Measurements from ENCODE around the gene DNAH12. TPM values are rescaled to one million over a fixed set of nuclear protein-coding genes. Genes with fewer than 3 reads are reported as not detected.
A peak's percentile ranks its signal among the peaks of the same experiment; 100 is the strongest.
"Not testable (repeated sequence)": the region's sequence is repeated elsewhere in the genome, so short reads cannot be mapped to it uniquely, and the experiment has no call there.

DNAH12 gene
- polyA plus RNA-seq, 3 donors: 0.88 to 2.0 (median 1.1) TPM

DNA sequence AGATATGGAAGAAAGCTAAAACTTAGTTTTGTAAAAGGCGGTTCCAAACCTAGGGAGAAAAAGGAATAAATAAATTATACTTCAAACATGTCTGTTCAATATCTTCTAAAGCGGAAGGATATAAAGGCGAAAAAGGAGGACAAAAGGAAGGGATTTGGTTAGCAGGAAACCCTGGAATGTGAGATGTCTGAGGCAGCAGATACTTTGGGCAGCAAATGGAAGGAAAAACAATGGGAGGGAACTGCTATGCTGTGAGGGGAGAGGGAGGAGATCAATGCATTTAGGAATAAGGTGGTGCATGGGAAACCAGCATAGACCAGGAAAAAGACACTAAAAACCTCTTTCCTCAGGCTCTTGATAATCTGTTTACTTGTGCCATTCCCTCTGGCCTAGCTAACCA is 120.8 kb downstream of the DNAH12 start:
- no peak for DNase-seq (ENCODE audit: low read depth in 3 of 3, low spot score in 2 of 3)

DNA sequence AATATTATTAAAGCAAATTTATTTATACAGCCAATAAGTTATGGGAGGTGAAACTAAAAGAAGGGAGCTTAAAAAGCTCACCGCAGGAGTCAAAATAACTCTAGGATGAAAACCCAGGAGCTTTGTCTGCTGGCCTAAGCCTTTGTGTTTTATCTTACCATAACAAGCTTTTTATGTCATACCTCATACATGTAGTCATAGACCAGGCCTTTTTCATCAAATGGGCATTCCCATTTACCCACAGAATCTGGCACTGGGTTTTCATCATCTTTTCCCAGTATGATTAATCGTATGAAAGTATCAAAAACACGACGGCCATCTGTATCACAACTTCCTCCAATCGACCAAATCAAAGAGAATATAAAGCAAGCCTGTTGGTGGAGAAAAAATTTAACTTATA is 122.8 kb downstream of the DNAH12 start:
- no peak for DNase-seq (ENCODE audit: low read depth in 3 of 3, low spot score in 2 of 3)

DNA sequence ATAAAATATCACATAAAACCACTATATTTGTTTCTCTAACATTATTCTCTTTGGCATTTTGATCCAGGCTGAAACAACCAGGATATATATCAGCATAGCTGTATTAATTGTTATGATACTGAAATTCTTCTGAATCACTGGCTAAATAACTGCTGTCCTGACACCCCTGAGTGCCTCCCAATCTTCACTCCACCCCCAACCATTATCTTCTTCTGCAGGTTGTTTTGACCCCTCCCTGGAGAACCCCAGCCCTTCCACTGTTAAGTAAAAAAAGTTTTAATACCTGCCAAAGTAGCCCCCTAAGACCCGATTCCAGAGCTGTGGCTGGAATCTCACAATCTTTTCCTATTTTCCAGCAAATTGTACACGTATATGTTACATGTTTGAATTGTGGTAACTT is 124.1 kb downstream of the DNAH12 start:
- no peak for DNase-seq (ENCODE audit: low read depth in 3 of 3, low spot score in 2 of 3)

DNA sequence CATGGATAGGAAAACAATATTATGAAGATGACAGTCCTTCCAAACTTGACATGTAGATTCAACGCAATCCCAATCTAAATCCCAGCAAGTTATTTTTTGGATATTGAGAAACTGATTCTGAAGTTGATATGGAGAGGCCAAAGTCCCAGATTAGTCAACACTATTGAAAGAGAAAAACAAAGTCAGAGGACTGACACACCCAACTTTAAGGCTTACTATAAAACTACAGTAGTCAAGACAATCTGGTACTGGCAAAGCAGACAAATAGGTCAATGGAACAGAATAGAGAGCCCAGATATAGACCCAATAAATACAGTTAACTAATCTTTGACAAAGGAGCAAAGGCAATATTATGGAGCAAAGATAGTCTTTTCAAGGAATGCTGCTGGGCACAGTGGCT is 132.4 kb downstream of the DNAH12 start:
- DNase-seq (ENCODE audit: low read depth in 3 of 3, low spot score in 2 of 3): no peak

DNA sequence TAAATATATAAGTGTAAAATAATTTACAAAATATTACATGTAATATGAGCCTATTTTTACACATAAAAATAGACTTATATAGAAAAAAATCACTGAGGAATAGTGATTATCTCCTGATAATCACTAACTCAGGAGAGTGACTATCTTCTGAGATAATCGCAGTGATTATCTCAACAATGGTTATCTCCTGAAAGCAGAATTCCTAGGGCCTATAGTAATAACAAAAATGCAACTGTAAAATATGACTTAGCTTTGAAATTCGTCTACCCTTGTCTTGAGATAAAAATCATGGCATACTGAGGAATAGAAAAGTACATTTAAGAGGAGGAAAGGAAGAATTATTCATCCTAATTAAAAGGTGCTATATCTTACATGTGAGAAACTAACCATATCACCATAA is 134.7 kb downstream of the DNAH12 start:
- no peak for DNase-seq (ENCODE audit: low read depth in 3 of 3, low spot score in 2 of 3)

DNA sequence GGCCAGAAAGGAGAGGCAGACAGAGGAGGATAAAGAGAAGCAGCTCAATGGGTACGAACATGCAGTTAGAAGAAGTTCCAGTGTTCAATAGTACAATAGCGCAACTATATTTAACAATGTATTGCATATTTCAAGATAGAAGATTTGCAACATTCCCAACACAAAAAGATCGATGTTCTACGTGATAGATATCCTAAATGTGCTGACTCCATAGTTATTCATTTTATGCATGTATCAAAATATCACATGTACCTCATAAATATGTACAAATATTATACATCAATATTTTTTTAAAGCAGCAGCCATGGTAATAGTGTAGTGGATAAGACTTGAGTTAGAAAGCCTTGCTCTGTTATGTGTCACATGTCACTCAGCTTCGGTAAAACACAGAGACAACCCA is 141.5 kb downstream of the DNAH12 start:
- DNase-seq (ENCODE audit: low read depth in 3 of 3, low spot score in 2 of 3): no peak

DNA sequence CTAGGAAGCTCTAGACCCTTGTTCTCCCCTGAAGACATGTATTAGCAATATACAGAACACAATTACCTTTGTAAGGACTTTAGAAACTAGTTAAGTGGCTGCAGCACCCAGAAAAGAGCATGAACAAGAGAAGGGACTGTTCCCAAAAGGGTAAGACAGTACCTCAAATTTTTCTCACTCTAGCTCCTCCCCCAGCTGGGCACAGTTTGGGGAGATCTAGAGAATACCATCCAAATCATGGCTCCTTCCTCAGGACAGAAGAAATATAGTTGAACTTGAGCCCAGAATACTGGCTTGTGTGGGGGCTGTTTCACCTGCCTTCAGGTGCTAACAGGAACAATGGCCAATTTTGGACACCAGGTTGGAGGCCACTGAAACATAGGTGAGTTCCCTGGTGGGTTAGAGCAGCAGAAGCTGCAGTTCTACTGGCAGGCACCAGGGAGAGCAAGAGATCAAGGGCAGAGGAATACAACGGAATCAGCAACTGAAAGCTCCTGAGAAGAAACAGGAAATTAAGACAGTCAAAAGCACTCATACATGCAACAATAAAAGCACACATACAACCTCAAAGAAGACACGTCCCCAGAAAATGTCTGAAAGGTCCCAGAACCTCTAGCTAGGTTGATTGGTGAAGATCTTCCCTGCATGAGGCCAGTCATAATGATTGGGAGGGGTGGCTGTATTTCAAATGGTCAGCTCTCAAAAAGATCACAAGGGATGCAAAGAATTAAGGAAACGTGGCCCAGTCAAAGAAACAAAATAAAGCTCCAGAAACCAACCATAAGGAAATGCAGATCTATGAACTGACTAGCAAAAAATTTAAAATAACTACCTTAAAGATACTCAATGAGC is 146.7 kb downstream of the DNAH12 start:
- no peak for DNase-seq (ENCODE audit: low read depth in 3 of 3, low spot score in 2 of 3)

DNA sequence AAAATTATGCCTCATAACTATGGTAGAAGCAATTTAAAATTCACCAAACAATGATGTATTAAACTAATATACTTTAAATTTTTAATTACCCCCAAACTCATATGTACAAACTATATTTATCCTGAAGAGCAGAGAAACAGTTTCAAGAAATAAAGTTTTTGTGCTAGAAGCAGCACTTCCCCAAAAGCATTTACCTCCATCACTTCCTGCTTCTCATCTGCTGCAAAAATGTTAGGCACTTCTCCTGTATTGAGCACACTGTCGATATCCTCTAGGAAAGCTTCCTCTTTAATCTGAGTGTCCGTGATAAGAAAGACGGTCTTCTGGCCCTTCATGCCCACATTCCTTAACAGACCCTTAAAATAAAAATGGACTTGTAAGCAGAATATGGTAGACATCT is 150.2 kb downstream of the DNAH12 start:
- no peak for DNase-seq (ENCODE audit: low read depth in 3 of 3, low spot score in 2 of 3)

DNA sequence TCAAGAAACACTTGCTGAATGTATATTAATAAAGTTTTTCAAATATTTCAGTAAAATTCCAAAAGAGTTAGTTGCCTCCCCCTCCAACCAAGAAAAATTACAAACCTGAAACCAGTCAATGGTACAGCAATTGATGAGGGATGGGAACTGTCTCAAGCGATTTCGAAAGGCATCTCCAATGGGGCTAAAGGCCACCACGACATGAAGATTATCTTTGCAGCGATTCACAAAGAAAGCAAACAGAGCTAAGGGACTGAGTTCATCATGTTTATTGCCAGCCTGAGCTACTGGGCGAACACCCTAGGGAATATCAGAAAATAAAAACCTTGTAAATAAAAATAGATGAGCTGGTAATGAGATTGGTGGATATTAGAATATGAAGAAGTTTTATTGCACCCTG is 152.4 kb downstream of the DNAH12 start:
- DNase-seq (ENCODE audit: low read depth in 3 of 3, low spot score in 2 of 3): no peak

DNA sequence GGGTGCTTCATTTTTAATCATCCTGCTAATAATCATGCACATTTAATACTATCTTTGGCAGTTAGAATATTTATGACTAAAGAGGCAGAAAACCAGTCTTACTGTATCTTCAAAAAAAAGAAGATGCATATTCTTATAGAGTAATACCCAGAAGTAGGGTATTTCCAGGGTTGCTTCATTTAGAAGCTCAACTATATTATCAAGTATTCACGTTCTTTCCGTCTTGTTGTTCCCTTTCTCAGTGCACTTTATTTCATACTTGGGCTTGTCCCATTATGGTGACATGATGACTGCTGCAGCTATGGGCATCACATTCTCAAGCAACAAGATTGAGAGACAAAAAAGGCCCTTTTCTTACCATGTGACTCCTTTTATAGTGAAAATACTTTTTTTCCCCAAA is 154.9 kb downstream of the DNAH12 start:
- DNase-seq (ENCODE audit: low read depth in 3 of 3, low spot score in 2 of 3): no peak

DNA sequence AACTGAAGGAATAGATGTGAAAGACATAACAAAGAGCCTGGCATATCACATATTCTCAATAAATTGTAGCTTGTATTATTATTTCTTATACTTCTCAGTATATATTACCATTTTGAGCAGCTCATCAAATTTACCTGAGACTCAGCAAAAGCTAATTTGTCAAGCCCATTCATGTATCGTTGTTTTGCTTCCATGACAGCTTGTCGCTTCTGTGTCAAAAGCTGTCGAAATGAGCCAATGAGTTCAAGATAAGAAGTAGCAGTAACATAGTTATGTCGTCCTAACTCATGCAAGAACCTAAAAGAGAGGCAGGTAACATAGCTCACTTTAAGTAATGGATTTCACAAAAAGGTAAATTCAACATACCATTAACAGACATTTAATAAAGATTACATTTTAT is 157.8 kb downstream of the DNAH12 start:
- DNase-seq (ENCODE audit: low read depth in 3 of 3, low spot score in 2 of 3): no peak

DNA sequence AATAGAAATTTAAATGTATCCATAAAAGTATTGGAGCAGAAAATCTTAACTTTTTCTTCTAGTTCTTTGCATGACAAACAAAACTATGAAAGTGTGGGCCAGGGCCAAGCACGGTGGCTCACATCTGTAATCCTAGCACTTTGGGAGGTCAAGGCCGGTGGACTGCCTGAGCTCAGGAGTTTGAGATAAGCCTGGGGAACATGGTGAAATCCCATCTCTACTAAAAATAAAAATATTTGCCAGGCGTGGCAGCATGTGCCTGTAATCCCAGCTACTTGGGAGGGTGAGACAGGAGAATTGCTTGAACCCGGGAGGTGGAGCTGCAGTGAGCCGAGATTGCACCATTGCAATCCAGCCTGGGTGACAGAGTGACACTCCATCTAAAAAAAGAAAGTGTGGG is 158.6 kb downstream of the DNAH12 start:
- DNase-seq (ENCODE audit: low read depth in 3 of 3, low spot score in 2 of 3): no peak

DNA sequence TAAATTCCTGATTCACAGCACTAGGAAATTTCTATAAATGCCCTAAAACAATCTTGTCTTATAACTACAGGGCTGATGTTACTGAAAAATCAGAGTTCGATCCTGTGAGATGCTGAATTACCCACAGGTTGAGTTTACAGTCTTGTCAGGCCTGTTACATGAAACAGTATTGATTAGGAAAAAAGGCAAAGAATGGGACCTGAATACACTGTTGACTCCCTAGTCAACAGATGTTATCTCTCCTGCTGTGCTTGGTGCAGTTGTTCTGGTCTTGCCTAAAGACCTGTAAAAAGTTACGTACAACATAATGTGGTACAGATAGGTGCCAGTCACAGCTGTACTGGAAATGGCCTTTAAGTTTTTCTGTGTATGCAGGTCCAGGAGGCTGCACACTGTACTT is 160.3 kb downstream of the DNAH12 start:
- DNase-seq (ENCODE audit: low read depth in 3 of 3, low spot score in 2 of 3): no peak

DNA sequence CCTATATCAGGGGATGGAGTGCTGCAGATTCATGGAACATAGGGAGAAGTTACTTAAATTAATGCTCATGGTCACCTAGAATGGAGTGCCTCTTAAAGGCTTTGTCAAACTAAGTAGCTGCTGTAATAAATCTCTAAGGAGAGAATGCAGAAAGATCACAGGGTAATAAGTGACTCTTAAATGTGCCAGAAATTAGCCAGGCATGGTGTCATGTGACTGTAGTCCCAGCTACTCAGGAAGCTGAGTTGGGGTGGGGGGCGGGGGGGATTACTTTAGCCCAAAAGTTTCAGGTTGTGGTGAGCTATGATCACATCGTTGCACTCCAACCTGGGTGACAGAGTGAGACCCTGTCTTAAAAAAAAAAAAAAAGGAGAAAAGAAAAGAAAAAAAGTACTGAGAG is 160.7 kb downstream of the DNAH12 start:
- DNase-seq (ENCODE audit: low read depth in 3 of 3, low spot score in 2 of 3): peak in 2 of 3 donors; percentile 7 to 12

DNA sequence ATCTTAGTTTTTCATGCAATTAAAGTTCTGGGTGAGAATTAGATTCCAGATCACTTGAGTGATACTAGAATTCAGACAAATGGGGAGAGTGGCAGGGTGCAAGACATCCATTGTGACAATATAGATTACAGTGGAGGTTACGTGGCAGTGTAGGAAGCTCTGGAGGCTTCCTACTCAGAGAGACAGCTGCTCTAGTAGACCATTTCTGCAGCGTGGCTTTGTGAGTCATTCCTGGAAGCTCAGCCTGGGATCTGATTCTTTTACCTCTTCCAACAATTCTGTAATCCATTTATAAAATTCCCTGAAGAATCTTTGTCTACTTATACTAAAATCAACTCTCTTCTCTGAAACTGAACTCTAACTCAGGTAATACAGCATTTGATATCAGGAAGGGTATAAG is 161.2 kb downstream of the DNAH12 start:
- no peak for DNase-seq (ENCODE audit: low read depth in 3 of 3, low spot score in 2 of 3)

DNA sequence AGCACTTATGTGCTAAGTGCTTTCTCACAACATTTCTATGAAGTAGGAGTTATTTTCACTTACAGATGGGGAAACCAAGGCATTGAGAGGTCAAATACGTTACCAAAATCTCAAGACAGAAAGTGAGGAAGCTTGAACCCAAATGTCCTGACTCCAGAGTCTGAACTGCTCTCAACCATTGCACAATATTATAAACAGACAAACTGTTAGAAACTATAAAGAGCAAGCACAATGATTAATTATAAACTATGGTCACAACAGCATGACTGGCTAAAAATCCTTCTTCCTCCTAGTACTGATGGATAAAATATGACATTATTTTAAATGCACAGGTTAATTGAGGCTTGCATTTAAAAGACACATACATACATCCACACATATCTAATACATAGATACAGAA is 173.8 kb downstream of the DNAH12 start:
- no peak for DNase-seq (ENCODE audit: low read depth in 3 of 3, low spot score in 2 of 3)

DNA sequence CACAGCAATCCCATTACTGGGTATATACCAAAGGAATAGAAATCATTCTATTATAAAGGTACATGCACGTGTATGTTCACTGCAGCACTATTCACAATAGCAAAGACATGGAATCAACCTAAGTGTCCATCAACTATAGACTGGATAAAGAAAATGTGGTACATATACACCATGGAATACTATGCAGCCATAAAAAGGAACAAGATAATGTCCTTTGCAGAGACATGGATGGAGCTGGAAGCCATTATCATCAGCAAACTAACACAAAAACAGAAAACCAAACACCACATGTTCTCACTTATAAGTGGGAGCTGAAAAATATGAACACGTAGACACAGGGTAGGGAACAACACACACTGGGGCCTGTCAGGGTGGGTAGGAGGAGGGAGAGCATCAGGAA is 179.1 kb downstream of the DNAH12 start:
- DNase-seq (ENCODE audit: low read depth in 3 of 3, low spot score in 2 of 3): not testable (repeated sequence)

DNA sequence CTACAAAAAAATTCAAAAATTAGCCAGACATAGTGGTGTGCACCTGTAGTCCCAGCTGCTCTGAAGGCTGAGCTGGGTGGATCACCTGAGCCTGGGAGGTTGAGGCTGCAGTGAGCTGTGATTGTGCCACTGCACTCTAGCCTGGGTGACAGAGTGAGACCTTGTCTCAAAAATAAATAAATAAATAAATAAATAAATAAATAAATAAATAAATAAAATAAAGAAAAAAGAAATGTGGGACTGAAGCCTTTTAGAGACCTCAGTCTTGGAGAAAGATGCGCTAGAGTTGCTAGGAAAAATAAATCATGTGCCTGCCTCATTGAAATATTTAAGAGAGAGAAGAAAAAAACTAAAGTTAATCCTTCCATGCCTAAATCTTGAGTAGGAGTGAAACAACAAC is 187.9 kb downstream of the DNAH12 start:
- DNase-seq (ENCODE audit: low read depth in 3 of 3, low spot score in 2 of 3): not testable (repeated sequence)

DNA sequence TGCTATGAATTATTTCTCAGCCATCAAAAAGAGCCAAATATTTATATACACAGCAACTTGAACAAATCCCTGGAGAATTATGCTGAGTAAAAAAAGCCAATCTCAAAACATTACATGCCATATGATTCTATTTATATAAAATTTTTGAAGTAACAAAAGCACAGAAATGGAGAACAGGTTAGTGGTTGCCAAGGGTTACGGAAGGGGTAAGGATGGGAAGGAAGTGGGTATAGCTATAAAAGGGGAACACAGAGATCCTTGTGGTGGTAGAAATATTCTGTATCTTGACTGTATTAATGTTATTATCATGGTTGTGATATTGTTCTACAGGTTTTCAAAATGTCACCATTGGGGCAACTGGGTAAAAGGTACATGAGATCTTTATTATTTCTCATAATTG is 189.4 kb downstream of the DNAH12 start:
- no peak for DNase-seq (ENCODE audit: low read depth in 3 of 3, low spot score in 2 of 3)

DNA sequence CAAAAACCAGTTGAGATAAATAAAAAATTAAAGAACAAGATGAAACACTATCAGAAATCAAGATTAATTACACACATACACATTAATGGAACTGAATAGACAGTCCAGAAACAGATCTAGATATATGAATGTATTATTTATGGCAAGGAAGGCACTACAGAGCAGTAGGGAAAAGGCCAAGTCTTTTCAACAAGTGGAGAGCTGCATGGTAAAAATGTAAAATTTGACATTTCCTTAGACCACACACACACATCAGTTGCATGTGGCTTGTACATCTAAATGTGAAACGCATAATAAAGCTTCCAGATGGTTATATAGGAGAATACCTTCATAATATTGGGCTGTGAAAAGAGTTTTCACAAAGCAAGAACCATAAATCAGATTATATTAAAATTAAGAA is 193.9 kb downstream of the DNAH12 start:
- no peak for DNase-seq (ENCODE audit: low read depth in 3 of 3, low spot score in 2 of 3)

DNA sequence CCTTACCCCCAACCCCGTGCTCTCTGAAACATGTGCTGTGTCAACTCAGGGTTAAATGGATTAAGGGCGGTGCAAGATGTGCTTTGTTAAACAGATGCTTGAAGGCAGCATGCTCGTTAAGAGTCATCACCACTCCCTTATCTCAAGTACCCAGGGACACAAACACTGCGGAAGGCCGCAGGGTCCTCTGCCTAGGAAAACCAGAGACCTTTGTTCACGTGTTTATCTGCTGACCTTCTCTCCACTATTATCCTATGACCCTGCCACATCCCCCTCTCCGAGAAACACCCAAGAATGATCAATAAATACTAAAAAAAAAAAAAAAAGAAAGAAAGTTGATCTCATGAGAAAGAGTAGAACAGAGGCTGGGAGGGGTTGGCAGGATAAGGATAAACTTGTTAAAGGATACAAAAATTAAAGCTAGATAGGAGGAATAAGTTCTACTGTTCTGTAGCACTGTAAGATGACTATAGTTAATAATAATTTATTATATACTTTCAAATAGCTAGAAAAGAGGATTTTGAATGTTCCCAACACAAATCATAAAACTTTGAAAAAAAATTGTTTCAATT is 205.0 kb downstream of the DNAH12 start:
- not testable (repeated sequence) for DNase-seq (ENCODE audit: low read depth in 3 of 3, low spot score in 2 of 3)

DNA sequence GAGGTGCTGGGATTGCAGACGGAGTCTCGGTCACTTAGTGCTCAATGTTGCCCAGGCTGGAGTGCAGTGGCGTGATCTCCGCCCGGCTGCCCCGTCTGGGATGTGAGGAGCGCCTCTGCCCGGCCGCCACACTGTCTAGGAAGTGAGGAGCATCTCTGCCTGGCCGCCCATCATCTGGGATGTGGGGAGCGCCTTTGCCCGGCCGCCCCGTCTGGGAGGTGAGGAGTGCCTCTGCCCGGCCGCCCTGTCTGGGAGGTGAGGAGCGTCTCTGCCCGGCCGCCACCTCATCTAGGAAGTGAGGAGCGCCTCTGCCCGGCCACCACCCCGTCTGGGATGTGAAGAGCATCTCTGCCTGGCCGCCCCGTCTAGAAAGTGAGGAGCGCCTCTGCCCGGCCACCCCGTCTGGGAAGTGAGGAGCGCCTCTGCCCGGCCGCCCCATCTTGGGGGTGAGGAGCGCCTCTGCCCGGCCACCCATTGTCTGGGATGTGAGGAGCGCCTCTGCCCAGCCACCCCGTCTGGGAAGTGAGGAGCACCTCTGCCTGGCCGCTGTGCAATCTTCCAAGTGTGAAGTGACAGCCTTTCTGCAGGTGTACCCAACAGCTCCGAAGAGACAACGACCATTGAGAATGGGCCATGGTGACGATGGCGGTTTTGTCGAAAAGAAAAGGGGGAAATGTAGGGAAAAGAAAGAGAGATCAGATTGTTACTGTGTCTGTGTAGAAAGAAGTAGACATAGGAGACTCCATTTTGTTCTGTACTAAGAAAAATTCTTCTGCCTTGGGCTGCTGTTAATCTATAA is 205.7 kb downstream of the DNAH12 start:
- DNase-seq (ENCODE audit: low read depth in 3 of 3, low spot score in 2 of 3): not testable (repeated sequence)
